Activated T-cell treated with anti-CD3 and anti-CD28 coated beads for 24 hours (primary cell): ENCODE measurements around the gene FPGT.
A peak's percentile ranks its signal among the peaks of the same experiment; 100 is the strongest.
"Not testable (repeated sequence)": the region's sequence is repeated elsewhere in the genome, so short reads cannot be mapped to it uniquely, and the experiment has no call there.

ENCODE experiments used
- DNase-seq: peaks from one replicate; pipeline ENCODE4 v3.0.0-alpha.2; 2020; ENCODE audit warnings: low read depth

The FPGT gene

DNA sequence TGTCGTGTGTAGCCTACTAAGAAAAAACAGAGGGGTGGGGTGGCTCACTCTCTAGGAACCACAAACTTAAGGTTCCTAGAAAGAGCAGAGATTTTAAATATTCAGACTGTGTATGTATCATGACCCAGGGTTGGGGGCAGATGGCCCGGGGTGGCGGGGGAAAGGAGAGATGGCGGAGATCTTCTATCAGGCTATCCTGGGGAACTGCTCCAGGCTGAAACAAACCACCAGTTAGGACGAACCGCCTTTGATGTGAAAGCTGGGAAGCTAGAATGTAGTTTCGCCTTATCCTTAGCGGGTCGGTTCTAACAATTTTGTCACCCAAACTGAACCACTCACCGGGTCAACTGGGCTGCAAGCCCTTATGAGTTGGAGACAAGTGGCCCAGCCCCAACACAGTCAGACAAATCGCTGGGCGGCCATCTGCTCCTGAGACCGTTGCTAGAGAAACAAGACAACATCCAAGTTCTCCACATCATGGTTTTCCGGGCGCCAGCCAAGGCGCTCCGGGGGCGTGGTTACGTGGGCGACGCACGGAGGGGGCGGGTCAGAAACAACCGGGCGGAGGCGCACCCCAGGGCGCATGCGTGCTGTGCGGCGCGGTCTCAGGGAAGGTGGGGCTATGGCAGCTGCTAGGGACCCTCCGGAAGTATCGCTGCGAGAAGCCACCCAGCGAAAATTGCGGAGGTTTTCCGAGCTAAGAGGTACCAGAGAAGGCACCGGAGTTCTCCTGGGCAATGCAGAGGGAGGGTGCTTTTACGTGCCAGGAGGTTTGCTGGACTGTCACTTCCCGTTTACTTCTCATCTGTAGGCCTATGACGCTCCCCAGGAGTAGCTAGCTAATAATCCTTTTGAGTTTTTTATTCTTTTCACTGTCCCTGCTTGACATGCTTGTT is at the start of gene FPGT, which contains the start of gene LRRIQ3:
FPGT (plus strand) TSS at position 586 of the 896 bp plus-strand sequence; CDS start at position 623, 37 bp downstream.
LRRIQ3 (minus strand) TSS at position 520 of the 896 bp plus-strand sequence. CDS start 14,492 bp downstream, outside the sequence.
- peak; percentile 93 for DNase-seq

DNA sequence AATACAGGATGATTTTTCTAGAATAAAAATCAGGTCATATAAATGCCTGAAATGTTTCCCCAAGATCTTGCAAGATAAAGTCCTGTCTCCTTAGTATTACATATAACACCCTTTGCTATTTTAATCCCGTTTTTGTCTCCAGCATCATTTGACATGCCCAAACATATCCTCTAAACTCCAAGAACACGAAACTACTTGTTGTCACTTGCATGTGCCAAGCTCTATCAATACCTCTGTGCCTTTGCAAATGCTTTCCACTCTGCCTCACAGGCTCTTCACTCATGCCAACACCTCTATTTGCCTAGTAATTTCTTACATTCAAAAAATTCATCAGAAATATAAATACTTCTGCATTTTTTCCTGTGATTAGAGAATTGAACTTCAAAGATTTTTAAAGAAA is 38.0 kb upstream of the FPGT start:
- DNase-seq, result no peak

GRCh38 chr1:74161497-74161896 is 36.5 kb upstream of the FPGT start:
- no peak for DNase-seq

- no peak for DNase-seq
Measured at GRCh38 chr1:74162333-74162732, 35.7 kb upstream of the FPGT start.

- not testable (repeated sequence) for DNase-seq
Measured at GRCh38 chr1:74174423-74174822, 23.6 kb upstream of the FPGT start.

DNA sequence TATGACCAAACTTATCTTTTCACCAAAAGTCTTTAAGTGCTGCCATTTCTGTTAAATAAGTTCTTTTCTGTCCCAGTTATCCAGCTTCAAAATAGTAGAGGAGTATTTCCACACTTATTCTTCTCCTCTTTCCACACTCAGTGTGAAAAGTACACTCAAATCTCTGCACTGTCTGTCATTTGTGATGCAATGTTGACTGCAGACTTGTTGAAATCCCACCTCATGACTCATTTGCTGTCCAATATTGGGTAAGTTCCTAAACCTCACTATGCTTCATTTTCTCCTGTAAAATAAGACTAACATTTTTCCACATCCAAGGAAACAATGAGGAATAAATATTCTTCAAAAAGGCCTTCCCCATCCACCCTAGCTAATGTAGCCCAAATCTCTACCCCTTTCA is 17.6 kb upstream of the FPGT start:
- DNase-seq, result no peak

DNA sequence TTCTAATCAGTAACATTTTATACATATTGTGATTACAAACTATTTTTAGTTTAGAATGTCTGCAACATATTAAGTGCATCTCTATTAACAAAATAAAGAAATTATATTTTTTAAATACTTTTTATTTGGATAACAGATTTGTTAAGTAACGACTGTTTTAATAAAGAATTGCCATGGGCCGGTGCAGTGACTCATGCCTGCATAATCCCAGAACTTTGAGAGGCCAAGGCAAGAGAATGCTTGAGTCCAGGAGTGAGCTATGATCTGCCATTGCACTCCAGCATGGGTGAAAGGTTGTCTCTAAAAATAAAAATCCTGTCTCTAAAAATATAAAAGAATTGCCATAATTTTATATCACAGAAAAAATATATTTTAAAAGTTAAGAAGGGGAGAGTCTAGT is 4.1 kb upstream of the FPGT start:
- no peak for DNase-seq

DNA sequence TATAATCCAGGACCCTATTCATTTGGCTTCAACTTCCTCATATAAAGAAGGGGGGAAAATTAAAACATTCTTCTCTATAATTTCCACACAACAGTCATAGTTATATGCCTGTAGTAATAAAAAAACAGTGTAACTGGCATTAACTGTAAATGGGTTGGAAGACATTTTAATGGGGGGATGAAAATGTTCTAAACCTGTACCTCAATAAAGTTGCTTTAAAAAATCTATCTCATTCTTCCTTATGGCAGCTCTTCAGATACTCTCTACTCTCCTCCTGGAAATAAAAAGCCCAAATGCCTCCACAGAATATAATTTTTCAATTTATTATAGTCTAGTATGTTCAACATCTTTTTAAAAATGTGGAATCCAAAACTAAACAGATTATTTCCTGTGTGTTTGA is 2.7 kb upstream of the FPGT start:
- DNase-seq, result no peak

GRCh38 chr1:74197255-74197654 is 787 bp upstream of the FPGT start:
- no peak for DNase-seq

DNA sequence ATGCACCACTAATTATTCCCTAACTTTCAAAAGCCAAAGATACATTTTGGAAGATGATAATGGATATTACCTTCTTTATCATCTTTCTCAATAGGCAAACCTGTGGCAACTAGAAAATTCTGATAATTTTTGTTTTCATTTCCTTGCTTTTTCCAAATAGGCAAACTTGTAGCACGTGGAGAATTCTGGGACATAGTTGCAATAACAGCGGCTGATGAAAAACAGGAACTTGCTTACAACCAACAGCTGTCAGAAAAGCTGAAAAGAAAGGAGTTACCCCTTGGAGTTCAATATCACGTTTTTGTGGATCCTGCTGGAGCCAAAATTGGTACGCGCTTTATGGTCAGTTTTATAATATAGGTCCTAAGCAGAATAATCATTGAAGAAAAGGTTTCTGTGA is 1.5 kb downstream of the FPGT start:
- DNase-seq, result no peak

DNA sequence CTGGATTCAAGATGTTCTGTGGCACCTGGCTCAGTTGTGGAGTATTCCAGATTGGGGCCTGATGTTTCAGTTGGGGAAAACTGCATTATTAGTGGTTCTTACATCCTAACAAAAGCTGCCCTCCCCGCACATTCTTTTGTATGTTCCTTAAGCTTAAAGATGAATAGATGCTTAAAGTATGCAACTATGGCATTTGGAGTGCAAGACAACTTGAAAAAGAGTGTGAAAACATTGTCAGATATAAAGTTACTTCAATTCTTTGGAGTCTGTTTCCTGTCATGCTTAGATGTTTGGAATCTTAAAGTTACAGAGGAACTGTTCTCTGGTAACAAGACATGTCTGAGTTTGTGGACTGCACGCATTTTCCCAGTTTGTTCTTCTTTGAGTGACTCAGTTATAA is 7.2 kb downstream of the FPGT start:
- DNase-seq, result no peak

DNA sequence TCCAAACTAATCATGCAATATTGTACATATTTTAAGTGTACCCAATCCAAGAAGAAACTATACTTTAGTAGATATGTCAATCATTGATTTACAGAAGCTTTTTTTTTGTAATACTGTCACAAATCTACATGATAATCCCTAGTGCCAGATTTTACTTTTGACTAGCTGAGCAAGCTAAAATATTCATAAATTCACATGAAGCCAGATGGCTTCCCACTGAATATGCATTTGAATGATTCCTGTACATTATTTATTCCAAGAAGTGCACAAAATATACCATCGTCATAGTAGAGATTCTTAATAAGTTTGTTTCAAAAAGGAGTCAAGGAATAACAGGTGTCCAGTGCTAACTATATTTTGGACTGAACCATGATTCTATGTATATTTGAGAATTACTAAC is 17.2 kb downstream of the FPGT start:
- DNase-seq, result no peak

DNA sequence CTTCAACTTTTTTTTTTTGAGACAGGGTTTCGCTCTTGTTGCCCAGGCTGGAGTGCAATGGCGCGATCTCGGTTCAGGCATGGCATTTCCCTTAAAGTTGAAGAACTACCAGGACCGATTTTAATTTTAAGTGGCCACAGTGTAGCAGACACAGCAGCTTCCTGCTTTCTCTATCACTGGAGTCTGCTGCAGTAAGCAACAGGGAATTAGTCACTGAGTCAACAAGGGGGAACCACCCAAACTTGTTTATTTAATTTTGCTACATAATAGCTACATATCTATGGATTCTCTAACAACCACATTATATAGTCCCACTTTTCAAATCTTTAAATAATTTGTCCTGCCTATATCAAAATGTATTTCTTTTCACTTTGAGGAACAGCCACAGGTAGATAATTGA is 24.7 kb downstream of the FPGT start:
- DNase-seq, result no peak

- DNase-seq, result no peak
Measured at GRCh38 chr1:74223453-74223852, 25.4 kb downstream of the FPGT start.

GRCh38 chr1:74235153-74235552 is 37.1 kb downstream of the FPGT start, which contains the start of gene TNNI3K:
Gene TNNI3K (plus strand): TSS chr1:74235387. CDS start chr1:74235452, 65 bp downstream.
- no peak for DNase-seq

DNA sequence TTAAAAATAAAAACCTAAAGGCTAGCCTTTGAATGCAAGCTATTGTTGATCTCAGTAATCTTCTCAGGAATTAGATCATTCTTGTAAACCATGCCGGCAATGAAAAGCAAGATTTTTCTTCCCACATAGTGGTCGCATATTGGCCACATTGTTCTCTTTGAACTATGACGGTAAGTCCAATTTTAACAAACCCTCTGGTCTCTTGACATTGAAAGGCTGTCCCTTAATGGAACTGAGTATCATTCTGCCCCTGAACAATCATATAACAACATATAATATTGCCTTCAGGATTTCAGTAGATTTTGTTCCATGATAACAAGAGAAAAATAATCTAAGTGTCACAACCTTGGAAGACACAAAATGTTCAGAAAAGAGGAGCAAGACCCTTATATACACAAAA is 38.4 kb downstream of the FPGT start:
- no peak for DNase-seq

- no peak for DNase-seq
Measured at GRCh38 chr1:74237035-74237434, 39.0 kb downstream of the FPGT start.

DNA sequence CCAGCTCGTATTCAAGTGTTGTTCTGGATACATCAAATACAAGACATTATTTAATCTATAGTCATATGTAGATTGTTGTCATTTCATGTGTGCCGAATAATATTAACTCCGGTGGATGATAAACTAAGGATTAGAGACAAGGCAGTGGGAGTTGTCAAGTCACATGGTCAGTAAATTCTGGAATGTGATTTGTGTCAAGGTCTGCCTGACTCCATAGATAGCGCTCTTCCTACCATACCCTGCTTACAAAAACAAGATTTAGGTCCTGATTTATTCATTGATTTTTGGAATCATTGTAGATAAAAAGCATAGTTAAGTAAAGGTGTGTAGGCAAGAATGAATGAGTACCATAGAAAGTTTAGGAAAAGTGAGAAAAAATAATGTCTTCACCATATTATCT is 39.7 kb downstream of the FPGT start:
- no peak for DNase-seq

DNA sequence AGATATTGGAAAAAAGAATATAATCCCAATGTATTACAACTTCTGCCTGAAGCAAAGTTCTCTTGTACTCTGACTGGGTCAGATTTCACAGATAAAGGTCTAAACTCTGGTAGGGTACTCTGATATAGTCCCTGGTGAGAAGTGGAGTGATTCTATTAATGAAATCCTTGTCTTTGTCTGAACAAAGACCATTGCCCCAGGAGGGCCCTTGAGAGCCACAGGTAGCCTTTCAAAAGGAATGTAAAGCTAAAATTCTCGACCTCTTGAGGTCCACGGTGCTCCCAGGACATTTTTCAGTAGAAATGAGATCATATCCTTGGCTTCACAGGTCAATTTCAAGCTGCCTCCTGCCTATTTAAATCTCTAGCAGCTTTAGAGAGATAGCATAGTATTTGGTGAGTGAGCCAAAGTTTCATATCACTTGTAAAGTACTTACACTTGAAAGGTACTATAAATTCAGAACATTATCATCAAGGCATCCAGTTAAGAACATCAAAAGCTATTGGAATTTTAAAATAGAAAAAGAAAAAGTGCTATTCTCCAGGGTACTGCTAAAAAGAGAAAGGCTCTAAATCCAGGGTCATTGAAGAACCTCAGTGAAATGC is 47.2 kb downstream of the FPGT start:
- DNase-seq, result no peak

DNA sequence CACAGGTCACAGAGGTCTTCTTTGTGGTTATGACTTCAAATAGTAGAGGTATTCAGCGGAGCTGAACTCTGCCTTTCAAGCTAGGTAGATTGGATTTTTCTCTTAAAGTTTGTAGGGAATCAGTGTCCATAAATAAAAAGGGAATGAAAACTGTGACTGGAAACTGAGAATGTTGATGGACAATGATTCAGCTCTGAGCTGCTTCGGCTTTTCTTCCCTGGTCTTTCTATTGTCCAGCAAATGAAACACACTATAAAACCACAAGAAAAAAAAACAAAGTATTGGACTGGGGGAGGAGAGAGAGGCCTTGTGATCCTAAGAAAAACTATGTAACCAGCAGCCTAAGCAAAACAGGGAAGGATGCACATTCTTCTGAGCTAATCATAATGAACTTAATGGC is 48.3 kb downstream of the FPGT start:
- DNase-seq, result no peak

- no peak for DNase-seq
Measured at GRCh38 chr1:74247881-74248528, 50.0 kb downstream of the FPGT start.

- DNase-seq, result not testable (repeated sequence)
Measured at GRCh38 chr1:74253243-74253824, 55.3 kb downstream of the FPGT start.
